K562 (cell line): Measurements from ENCODE around the gene STAMBPL1. TPM values are rescaled to one million over a fixed set of nuclear protein-coding genes. Genes with fewer than 3 reads are reported as not detected.

Experiments
- CBFB ChIP-seq: sonication (generic); formaldehyde crosslinking; IDR thresholded peaks from 2 replicates; pipeline ENCODE4 v1.4.0; 2020; ENCODE audit warnings: mild to moderate bottlenecking, missing genetic modification reagents
- DDX20 ChIP-seq: fragments of 450-650 bp; IDR thresholded peaks from 2 replicates; pipeline ENCODE4 v1.6.1; 2016; ENCODE audit warnings: missing genetic modification characterization, low read depth, mild to moderate bottlenecking, missing compliant biosample characterization, moderate library complexity
- ETV5 ChIP-seq: sonication (generic); formaldehyde crosslinking; IDR thresholded peaks from 2 replicates; pipeline ENCODE4 v1.4.0; 2020; ENCODE audit warnings: low read depth, mild to moderate bottlenecking, missing genetic modification reagents
- HNRNPUL1 ChIP-seq: fragments of 200-400 bp; formaldehyde crosslinking; IDR thresholded peaks from 2 replicates; pipeline ENCODE4 v1.6.1; 2017; ENCODE audit warnings: low read length
- ILK ChIP-seq: fragments of 450-650 bp; IDR thresholded peaks from 2 replicates; pipeline ENCODE4 v1.6.1; 2016; ENCODE audit warnings: missing genetic modification characterization, low read depth, mild to moderate bottlenecking, missing compliant biosample characterization, moderate library complexity, borderline replicate concordance
- MBD2 ChIP-seq: sonication (generic); IDR thresholded peaks from 2 replicates; pipeline ENCODE4 v1.6.1; 2016; ENCODE audit warnings: low read depth, borderline replicate concordance
- MCM2 ChIP-seq: fragments of 450-650 bp; IDR thresholded peaks from 2 replicates; pipeline ENCODE4 v1.6.1; 2017; ENCODE audit warnings: low read depth, mild to moderate bottlenecking
- NONO ChIP-seq, 2 experiments: fragments of 200-400 bp in 1 of 2; fragments of 450-650 bp in 1 of 2; formaldehyde crosslinking in 1 of 2; IDR thresholded peaks; 2 replicates each; pipeline ENCODE4 v1.6.1; 2017; ENCODE audit warnings: low read depth in 2 of 2, mild to moderate bottlenecking in 2 of 2, moderate library complexity in 2 of 2, low read length in 1 of 2
- PHB2 ChIP-seq: fragments of 450-650 bp; IDR thresholded peaks from 2 replicates; pipeline ENCODE4 v1.6.1; 2017; ENCODE audit warnings: low read depth
- RAD51 ChIP-seq: fragments of 450-650 bp; IDR thresholded peaks from 2 replicates; pipeline ENCODE4 v1.7.1; 2016; ENCODE audit warnings: low read depth, mild to moderate bottlenecking, borderline replicate concordance
- SRSF3 ChIP-seq: fragments of 200-400 bp; formaldehyde crosslinking; IDR thresholded peaks from 2 replicates; pipeline ENCODE4 v1.6.1; 2016; ENCODE audit warnings: mild to moderate bottlenecking, low read length, moderate library complexity; ENCODE audit not compliant: insufficient read depth
- TBP ChIP-seq: optimal IDR thresholded peaks from 2 replicates; pipeline ENCODE3; 2011; ENCODE audit warnings: low read depth, low read length, improper control_type of control experiment
- TRIM28 ChIP-seq: fragments of 450-650 bp; IDR thresholded peaks from 2 replicates; pipeline ENCODE4 v1.6.1; 2017
- ZBTB17 ChIP-seq: fragments of 450-650 bp; formaldehyde crosslinking; IDR thresholded peaks from 2 replicates; pipeline ENCODE4 v1.4.0; 2020; ENCODE audit warnings: mild to moderate bottlenecking
- ZFP36 ChIP-seq: fragments of 150-350 bp; IDR thresholded peaks from 2 replicates; pipeline ENCODE4 v1.6.1; 2018; ENCODE audit warnings: low read length, low read depth; ENCODE audit not compliant: partially characterized antibody
- ZKSCAN3 ChIP-seq: fragments of 250-450 bp; sonication (Bioruptor Pico); IDR thresholded peaks from 2 replicates; pipeline ENCODE4 v1.4.0; 2020
- ZNF324 ChIP-seq: fragments of 250-450 bp; sonication (Bioruptor Pico); IDR thresholded peaks from 2 replicates; pipeline ENCODE4 v1.4.0; 2020; ENCODE audit warnings: mild to moderate bottlenecking
- polyA plus RNA-seq, 8 experiments: library from polyadenylated mRNA; depleted of rRNA in 4 of 8; stranded (reverse) in 5 of 8; unstranded in 3 of 8; fragments of >200 nt; fragmentation: Nextera tagmentation in 2 of 8; fragmentation: Illumina TruSeq in 1 of 8; extraction: Ambion mirVana in 2 of 8; extraction: Trizol in 1 of 8; gene quantifications; 2 replicates each; pipeline versions ENCODE4 v1.2.1 to v1.2.3, GENCODE V29; 2011 to 2014; ENCODE audit warnings: inconsistent platforms in 1 of 8, missing spikeins in 1 of 8
- total RNA-seq, 7 experiments: library from RNA; depleted of rRNA in 6 of 7; stranded (reverse); fragments of >200 nt in 6 of 7; fragmentation: Illumina TruSeq in 2 of 7; extraction: Trizol in 2 of 7; gene quantifications; 2 replicates each; pipeline versions ENCODE4 v1.2.1 to v1.2.3, GENCODE V29; 2011 to 2021; ENCODE audit warnings: low replicate concordance in 1 of 7
- TF ChIP-seq, protein P1 (sequence below), 2 experiments: fragments of 450-650 bp; IDR thresholded peaks; 2 replicates each; pipeline ENCODE4 v1.6.1; 2016
- TF ChIP-seq, protein P2 (sequence below): fragments of 450-650 bp; formaldehyde crosslinking; IDR thresholded peaks from 2 replicates; pipeline ENCODE4 v1.4.0; 2020; ENCODE audit warnings: mild to moderate bottlenecking, moderate library complexity
- TF ChIP-seq, protein P3 (sequence below): sonication (generic); formaldehyde crosslinking; IDR thresholded peaks from 2 replicates; pipeline ENCODE4 v1.8.1; 2023; ENCODE audit warnings: mild to moderate bottlenecking, missing genetic modification reagents, moderate library complexity
- TF ChIP-seq, protein P4 (sequence below): fragments of 450-650 bp; IDR thresholded peaks from 2 replicates; pipeline ENCODE4 v1.6.1; 2018; ENCODE audit not compliant: partially characterized antibody

The STAMBPL1 gene
- total and polyA plus RNA-seq, 9 of the 15 experiments (the other 6 are each of a cell fraction or from before 2014, with no cell fraction given): 0.09 TPM; not detected in 8

DNA sequence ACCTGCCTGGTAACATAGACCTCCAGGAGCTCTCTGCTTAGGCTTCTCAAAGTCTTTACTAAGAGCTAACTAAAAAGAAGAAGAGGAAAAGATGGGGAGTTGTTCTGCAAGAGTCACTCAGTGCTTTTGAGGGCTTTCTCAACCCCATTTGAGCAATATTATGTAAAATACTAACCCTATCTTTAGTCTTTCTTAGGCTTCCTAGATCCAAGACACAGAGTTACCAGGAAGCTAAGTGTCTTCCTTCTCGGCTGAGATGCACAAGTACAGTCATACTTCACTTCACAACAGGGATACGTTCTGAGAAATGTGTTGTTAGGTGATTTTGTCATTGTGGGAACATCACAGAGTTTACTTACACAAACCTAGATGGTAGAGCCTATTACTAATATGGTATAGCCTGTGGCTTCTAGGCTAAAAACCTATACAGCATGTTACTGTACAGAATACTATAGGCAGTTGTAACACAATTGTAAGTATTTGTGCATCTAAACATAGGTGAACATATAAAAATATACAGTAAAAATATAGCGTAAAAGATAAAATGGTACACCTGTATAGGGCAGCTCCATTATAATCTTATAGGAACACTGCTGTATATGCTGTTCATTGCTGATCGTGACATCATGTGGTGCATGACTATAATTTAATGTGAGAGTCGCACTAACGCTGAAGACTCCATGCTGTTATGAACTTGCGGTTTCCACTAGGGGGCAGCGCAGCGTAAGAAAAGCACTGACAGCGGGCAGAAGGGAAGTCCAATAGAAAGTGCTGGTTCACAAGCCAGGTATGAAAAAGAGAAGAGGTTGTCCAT lies 44.7 kb upstream of the STAMBPL1 start (continued):
- TF ChIP-seq ILK (tag) (no peak), ZFP36 (no peak), TRIM28 (no peak), MBD2 (no peak), ZKSCAN3 (CRISPR knock-in tag) (no peak), HNRNPUL1 (no peak), SRSF3 (no peak), MCM2 (no peak), RAD51 (no peak), ETV5 (CRISPR knock-in tag) (no peak), DDX20 (tag) (no peak), ZBTB17 (CRISPR knock-in tag) (no peak), TBP (no peak), CBFB (CRISPR knock-in tag) (peak; percentile 73; the same call in 1 of the 2 replicates), NONO (IDR thresholded peaks at IDR 0.05; ENCODE audit: low read depth in 2 of 2, low read length in 1 of 2) (no peak), ZNF324 (CRISPR knock-in tag) (no peak), PHB2 (no peak)
- TF ChIP-seq, protein P1, sequence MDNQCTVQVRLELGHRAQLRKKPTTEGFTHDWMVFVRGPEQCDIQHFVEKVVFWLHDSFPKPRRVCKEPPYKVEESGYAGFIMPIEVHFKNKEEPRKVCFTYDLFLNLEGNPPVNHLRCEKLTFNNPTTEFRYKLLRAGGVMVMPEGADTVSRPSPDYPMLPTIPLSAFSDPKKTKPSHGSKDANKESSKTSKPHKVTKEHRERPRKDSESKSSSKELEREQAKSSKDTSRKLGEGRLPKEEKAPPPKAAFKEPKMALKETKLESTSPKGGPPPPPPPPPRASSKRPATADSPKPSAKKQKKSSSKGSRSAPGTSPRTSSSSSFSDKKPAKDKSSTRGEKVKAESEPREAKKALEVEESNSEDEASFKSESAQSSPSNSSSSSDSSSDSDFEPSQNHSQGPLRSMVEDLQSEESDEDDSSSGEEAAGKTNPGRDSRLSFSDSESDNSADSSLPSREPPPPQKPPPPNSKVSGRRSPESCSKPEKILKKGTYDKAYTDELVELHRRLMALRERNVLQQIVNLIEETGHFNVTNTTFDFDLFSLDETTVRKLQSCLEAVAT (IDR thresholded peaks at IDR 0.05): 0 out of 4 replicates have a peak, but pooled peaks of 1 of the 2 experiments have one; percentile 50
- TF ChIP-seq, protein P2, sequence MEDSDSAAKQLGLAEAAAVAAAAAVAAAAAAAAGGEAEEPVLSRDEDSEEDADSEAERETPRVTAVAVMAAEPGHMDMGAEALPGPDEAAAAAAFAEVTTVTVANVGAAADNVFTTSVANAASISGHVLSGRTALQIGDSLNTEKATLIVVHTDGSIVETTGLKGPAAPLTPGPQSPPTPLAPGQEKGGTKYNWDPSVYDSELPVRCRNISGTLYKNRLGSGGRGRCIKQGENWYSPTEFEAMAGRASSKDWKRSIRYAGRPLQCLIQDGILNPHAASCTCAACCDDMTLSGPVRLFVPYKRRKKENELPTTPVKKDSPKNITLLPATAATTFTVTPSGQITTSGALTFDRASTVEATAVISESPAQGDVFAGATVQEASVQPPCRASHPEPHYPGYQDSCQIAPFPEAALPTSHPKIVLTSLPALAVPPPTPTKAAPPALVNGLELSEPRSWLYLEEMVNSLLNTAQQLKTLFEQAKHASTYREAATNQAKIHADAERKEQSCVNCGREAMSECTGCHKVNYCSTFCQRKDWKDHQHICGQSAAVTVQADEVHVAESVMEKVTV: peak; percentile 53
- TF ChIP-seq, protein P3, sequence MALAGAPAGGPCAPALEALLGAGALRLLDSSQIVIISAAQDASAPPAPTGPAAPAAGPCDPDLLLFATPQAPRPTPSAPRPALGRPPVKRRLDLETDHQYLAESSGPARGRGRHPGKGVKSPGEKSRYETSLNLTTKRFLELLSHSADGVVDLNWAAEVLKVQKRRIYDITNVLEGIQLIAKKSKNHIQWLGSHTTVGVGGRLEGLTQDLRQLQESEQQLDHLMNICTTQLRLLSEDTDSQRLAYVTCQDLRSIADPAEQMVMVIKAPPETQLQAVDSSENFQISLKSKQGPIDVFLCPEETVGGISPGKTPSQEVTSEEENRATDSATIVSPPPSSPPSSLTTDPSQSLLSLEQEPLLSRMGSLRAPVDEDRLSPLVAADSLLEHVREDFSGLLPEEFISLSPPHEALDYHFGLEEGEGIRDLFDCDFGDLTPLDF (CRISPR knock-in tag): no peak
- TF ChIP-seq, protein P4, sequence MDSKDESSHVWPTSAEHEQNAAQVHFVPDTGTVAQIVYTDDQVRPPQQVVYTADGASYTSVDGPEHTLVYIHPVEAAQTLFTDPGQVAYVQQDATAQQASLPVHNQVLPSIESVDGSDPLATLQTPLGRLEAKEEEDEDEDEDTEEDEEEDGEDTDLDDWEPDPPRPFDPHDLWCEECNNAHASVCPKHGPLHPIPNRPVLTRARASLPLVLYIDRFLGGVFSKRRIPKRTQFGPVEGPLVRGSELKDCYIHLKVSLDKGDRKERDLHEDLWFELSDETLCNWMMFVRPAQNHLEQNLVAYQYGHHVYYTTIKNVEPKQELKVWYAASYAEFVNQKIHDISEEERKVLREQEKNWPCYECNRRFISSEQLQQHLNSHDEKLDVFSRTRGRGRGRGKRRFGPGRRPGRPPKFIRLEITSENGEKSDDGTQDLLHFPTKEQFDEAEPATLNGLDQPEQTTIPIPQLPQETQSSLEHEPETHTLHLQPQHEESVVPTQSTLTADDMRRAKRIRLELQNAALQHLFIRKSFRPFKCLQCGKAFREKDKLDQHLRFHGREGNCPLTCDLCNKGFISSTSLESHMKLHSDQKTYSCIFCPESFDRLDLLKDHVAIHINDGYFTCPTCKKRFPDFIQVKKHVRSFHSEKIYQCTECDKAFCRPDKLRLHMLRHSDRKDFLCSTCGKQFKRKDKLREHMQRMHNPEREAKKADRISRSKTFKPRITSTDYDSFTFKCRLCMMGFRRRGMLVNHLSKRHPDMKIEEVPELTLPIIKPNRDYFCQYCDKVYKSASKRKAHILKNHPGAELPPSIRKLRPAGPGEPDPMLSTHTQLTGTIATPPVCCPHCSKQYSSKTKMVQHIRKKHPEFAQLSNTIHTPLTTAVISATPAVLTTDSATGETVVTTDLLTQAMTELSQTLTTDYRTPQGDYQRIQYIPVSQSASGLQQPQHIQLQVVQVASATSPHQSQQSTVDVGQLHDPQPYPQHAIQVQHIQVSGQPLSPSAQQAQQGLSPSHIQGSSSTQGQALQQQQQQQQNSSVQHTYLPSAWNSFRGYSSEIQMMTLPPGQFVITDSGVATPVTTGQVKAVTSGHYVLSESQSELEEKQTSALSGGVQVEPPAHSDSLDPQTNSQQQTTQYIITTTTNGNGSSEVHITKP: no peak
